Measurements from ENCODE around the gene PFKFB3. TPM values are rescaled to one million over a fixed set of nuclear protein-coding genes. Genes with fewer than 3 reads are reported as not detected.

Gene PFKFB3
- total RNA-seq, 1 donor from 2014 or later: 14.1 TPM

DNA sequence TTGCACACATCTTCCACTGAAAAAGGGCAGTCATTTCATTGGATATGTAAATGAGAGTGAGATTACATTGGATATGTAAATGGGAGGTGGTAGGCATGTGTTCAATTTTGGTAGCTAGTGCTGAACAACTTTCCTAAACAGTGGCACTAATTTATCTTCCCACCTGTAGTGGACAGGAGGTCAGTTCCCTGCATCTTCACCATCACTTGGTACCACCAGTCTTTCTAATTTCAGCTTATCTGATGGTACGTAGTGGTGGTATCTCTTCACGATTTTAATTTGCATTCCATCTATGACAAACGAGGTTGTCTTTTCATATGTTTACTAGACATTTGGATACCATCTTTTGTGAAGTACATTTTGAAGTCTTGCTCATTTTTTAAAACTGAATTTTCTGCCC lies 58.1 kb downstream of the PFKFB3 start:
- H3K36me3 ChIP-seq: no peaks in the 10 kb centered on the region
- no peak overlapping the region for H3K4me3 ChIP-seq
- intact Hi-C loops (cut with micrococcal nuclease): no loop called here
- no peak for DNase-seq
- H3K27me3 ChIP-seq (ENCODE audit: low read depth): no peaks in the 10 kb centered on the region
- no peaks in the 10 kb centered on the region for H3K4me1 ChIP-seq
- H3K9me3 ChIP-seq (replicated peaks): peaks cover 4% of the 10 kb centered on the region
- no peak overlapping the region for H3K27ac ChIP-seq (replicated peaks)
- TF ChIP-seq, protein P1, sequence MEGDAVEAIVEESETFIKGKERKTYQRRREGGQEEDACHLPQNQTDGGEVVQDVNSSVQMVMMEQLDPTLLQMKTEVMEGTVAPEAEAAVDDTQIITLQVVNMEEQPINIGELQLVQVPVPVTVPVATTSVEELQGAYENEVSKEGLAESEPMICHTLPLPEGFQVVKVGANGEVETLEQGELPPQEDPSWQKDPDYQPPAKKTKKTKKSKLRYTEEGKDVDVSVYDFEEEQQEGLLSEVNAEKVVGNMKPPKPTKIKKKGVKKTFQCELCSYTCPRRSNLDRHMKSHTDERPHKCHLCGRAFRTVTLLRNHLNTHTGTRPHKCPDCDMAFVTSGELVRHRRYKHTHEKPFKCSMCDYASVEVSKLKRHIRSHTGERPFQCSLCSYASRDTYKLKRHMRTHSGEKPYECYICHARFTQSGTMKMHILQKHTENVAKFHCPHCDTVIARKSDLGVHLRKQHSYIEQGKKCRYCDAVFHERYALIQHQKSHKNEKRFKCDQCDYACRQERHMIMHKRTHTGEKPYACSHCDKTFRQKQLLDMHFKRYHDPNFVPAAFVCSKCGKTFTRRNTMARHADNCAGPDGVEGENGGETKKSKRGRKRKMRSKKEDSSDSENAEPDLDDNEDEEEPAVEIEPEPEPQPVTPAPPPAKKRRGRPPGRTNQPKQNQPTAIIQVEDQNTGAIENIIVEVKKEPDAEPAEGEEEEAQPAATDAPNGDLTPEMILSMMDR (IDR thresholded peaks at IDR 0.05; ENCODE audit: borderline replicate concordance): no peak

DNA sequence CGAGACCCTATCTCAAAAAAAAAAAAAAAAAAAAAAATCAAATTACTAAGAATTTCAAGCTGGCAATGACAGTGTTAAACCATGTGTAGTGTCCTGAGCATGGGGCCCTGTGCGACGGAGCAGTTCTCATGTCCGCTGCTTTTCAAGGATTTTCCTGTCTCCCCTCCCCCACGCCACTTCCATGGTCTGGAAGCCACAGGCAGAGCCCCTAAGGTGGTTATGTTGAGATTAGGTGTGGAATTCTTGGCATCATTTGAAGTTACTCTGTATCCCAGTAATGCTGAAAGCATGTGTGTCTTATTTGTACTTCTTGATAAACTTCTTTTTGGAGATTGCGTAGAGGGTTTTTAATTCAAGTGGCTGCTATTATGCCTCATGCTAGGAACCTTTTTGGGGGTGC lies 65.2 kb downstream of the PFKFB3 start:
- intact Hi-C loops (cut with micrococcal nuclease): no loop called here
- no peak overlapping the region for H3K4me3 ChIP-seq
- no peaks in the 10 kb centered on the region for H3K9me3 ChIP-seq (replicated peaks)
- no peaks in the 10 kb centered on the region for H3K4me1 ChIP-seq
- no peaks in the 10 kb centered on the region for H3K27me3 ChIP-seq (ENCODE audit: low read depth)
- no peaks in the 10 kb centered on the region for H3K36me3 ChIP-seq
- DNase-seq: no peak
- TF ChIP-seq, protein P1 (IDR thresholded peaks at IDR 0.05; ENCODE audit: borderline replicate concordance): no peak
- no peak overlapping the region for H3K27ac ChIP-seq (replicated peaks)

DNA sequence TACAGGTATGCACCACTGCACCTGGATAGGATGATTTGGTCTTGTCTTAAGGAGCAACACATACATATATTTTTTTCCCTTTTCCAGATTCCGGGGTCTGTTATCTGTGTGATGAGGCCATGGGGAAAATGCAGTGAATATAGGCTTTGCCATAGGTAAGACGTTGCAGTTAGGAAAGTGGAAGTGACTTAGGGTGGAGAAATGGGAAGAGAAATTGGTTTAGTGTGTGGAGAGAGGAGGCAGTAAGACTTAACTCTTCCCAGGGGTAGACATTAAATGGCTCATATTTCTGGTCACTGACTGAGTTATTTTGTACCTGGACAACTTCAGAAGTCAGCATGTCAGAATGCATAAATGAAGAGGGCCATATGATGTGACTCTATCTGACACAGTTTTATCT lies 66.7 kb downstream of the PFKFB3 start:
- TF ChIP-seq, protein P1 (IDR thresholded peaks at IDR 0.05; ENCODE audit: borderline replicate concordance): no peak
- Histone ChIP-seq H3K36me3 (no peaks in the 10 kb centered on the region), H3K4me1 (no peaks in the 10 kb centered on the region), H3K9me3 (replicated peaks) (no peaks in the 10 kb centered on the region), H3K27ac (replicated peaks) (no peak overlapping the region), H3K4me3 (no peak overlapping the region), H3K27me3 (ENCODE audit: low read depth) (no peaks in the 10 kb centered on the region)
- intact Hi-C loops (cut with micrococcal nuclease): no loop called here
- no peak for DNase-seq

DNA sequence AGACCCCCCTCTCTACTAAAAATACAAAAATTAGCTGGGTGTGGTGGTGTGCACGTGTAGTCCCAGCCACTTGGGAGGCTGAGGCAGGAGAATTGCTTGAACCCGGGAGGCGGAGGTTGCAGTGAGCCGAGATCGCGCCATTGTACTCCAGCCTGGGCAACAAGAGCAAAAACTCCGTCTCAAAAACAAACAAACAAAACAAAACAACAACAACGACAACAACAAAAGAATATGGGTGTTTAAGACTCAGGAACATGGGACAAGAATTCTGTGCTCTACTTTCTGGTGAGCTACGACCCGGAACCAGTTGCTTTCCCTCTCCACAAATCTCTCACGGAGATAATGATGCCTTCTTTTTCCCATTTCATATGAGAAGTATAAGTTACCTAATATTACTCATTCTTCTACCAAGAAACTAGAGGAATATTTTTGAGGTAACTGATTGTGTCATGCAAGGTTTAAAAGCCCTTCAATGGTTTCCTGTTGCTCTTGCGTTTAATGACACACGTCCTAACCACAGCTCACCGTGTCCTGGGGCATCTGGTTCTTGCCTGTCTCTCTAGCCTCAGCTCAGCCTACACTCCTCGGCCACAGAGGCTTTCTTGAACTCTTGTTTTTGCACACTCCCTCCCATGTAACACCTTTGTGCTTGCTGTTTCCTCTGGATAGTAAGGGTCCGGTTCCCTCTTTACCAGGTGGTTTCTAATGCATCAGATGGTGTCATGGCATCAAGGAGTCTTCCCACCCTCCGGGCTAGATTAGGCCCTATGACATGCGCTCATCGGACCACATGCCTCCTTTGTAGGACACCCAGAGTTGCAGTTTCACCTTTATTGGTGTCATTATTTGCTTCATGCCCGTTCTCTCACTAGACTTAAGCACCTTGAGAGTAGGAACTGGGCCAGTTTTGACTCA lies 67.5 kb downstream of the PFKFB3 start:
- H3K4me1 ChIP-seq: peaks cover 4% of the 10 kb centered on the region

DNA sequence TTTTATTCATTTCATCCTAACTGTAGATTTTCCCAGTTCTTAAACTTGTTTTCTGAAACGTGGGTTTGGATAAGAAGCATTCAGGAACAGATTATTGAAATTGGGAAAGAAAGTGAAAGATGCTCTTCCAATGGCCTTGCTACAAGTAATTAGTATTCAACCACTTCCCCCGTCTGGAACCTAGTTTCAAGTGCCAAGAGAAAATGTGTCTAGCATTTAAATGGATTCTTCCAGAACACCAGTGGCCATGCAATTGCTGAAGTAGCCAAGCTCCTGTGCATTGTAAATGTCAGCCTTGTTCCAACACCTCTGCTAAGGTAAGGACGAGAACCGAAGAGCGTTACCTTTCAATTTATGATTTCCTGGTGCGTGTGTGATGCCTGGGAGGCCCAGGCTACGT lies 68.2 kb downstream of the PFKFB3 start:
- peaks cover 12% of the 10 kb centered on the region for H3K4me1 ChIP-seq
- no peaks in the 10 kb centered on the region for H3K9me3 ChIP-seq (replicated peaks)
- H3K27me3 ChIP-seq (ENCODE audit: low read depth): no peaks in the 10 kb centered on the region
- DNase-seq: no peak
- H3K4me3 ChIP-seq: no peak overlapping the region
- intact Hi-C loops (cut with micrococcal nuclease): no loop called here
- H3K36me3 ChIP-seq: no peaks in the 10 kb centered on the region
- no peak overlapping the region for H3K27ac ChIP-seq (replicated peaks)
- TF ChIP-seq, protein P1 (IDR thresholded peaks at IDR 0.05; ENCODE audit: borderline replicate concordance): no peak

More for the DNA sequence above, 67.5 kb downstream of the PFKFB3 start:
- Histone ChIP-seq H3K27ac (replicated peaks) (no peak overlapping the region), H3K27me3 (ENCODE audit: low read depth) (no peaks in the 10 kb centered on the region), H3K9me3 (replicated peaks) (no peaks in the 10 kb centered on the region), H3K4me3 (no peak overlapping the region), H3K36me3 (no peaks in the 10 kb centered on the region)
- TF ChIP-seq, protein P1 (IDR thresholded peaks at IDR 0.05; ENCODE audit: borderline replicate concordance): no peak
- intact Hi-C loops (cut with micrococcal nuclease): no loop called here
- DNase-seq: no peak

Measured in left ventricle myocardium inferior (tissue), 1 donor.